ENCODE measurements around the gene QRFP. TPM values are rescaled to one million over a fixed set of nuclear protein-coding genes. Genes with fewer than 3 reads are reported as not detected.

Gene QRFP
- total RNA-seq, 1 experiment from 2014 or later = not detected

GRCh38 chr9:130919559-130920145 is 23.0 kb upstream of the QRFP start:
- Histone ChIP-seq H3K36me3 (ENCODE audit: control insufficient read depth in 1 of 2, insufficient read depth in 2 of 2, low read length in 2 of 2) (no peaks in the 10 kb centered on the region), H3K4me2 (ENCODE audit: low read length) (no peak overlapping the region), H3K79me2 (ENCODE audit: insufficient read depth, low read length) (no peaks in the 10 kb centered on the region), H3K4me3 (replicated peaks in 1 of 2; ENCODE audit: low read depth in 1 of 2, low read length in 2 of 2) (no peak overlapping the region), H3K9ac (ENCODE audit: low read length) (no peak overlapping the region), H4K20me1 (ENCODE audit: insufficient read depth) (no peaks in the 10 kb centered on the region), H3K9me2 (ENCODE audit: insufficient read depth) (no peaks in the 10 kb centered on the region), H3K9me3 (ENCODE audit: control insufficient read depth in 1 of 2, insufficient read depth in 1 of 2, low read depth in 1 of 2, low read length in 2 of 2) (no peaks in the 10 kb centered on the region), H3K27ac (ENCODE audit: low read depth, low read length) (no peak overlapping the region), H2AFZ (ENCODE audit: low read depth, low read length, poor library complexity, severe bottlenecking) (no peak overlapping the region), H3K4me1 (ENCODE audit: control insufficient read depth in 1 of 2, insufficient read depth in 2 of 2, low read length in 2 of 2) (no peaks in the 10 kb centered on the region), H3K27me3 (ENCODE audit: insufficient read depth, low read length) (no peaks in the 10 kb centered on the region)
- ATAC-seq (no peak), DNase-seq (ENCODE audit: low read depth, low spot score) (no peak)
- ChIA-PET RAD21 (ENCODE audit: low non-redundant PET in 1 of 2, low total read pairs in 2 of 2, uncharacterized antibody in 2 of 2, unreplicated experiment in 2 of 2) (no interaction called here), CTCF (no interaction called here), POLR2A (no interaction called here)
- no TSS peak for BruUV-seq (replicated peaks)
- no peak for TF ChIP-seq CTCF (IDR thresholded peaks at IDR 0.05 in 2 of 3, conservative IDR thresholded peaks at IDR 0.05 in 1 of 3; ENCODE audit: borderline replicate concordance in 1 of 3, insufficient read depth in 1 of 3, low read depth in 2 of 3, low read length in 2 of 3)
- TF ChIP-seq, protein P1, sequence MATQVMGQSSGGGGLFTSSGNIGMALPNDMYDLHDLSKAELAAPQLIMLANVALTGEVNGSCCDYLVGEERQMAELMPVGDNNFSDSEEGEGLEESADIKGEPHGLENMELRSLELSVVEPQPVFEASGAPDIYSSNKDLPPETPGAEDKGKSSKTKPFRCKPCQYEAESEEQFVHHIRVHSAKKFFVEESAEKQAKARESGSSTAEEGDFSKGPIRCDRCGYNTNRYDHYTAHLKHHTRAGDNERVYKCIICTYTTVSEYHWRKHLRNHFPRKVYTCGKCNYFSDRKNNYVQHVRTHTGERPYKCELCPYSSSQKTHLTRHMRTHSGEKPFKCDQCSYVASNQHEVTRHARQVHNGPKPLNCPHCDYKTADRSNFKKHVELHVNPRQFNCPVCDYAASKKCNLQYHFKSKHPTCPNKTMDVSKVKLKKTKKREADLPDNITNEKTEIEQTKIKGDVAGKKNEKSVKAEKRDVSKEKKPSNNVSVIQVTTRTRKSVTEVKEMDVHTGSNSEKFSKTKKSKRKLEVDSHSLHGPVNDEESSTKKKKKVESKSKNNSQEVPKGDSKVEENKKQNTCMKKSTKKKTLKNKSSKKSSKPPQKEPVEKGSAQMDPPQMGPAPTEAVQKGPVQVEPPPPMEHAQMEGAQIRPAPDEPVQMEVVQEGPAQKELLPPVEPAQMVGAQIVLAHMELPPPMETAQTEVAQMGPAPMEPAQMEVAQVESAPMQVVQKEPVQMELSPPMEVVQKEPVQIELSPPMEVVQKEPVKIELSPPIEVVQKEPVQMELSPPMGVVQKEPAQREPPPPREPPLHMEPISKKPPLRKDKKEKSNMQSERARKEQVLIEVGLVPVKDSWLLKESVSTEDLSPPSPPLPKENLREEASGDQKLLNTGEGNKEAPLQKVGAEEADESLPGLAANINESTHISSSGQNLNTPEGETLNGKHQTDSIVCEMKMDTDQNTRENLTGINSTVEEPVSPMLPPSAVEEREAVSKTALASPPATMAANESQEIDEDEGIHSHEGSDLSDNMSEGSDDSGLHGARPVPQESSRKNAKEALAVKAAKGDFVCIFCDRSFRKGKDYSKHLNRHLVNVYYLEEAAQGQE (IDR thresholded peaks at IDR 0.05; ENCODE audit: low read depth) = no peak
- TF ChIP-seq SP1 (IDR thresholded peaks at IDR 0.05; ENCODE audit: low read depth) = no peak
- TF ChIP-seq POLR2AphosphoS5 (IDR thresholded peaks at IDR 0.05; ENCODE audit: low read depth, low read length) = no peak
- intact Hi-C loops (cut with micrococcal nuclease) = no loop called here
